HAP-1 (cell line): ENCODE measurements around the gene SH3BGRL2.

Source experiments
- DNase-seq, 2 experiments: peaks; one replicate each; pipeline ENCODE4 v3.0.0-alpha.2; 2016 to 2020; ENCODE audit warnings: low spot score in 2 of 2
- H3K27me3 ChIP-seq: fragments of 250-450 bp; sonication (Bioruptor Pico); 2 replicates; pipeline ENCODE4 v1.5.1; 2020; ENCODE audit warnings: low read depth, mild to moderate bottlenecking, moderate library complexity
- H3K36me3 ChIP-seq: fragments of 250-450 bp; sonication (Bioruptor Pico); replicated peaks from 2 replicates; pipeline ENCODE4 v1.5.1; 2020; ENCODE audit warnings: mild to moderate bottlenecking
- H3K4me1 ChIP-seq: fragments of 250-450 bp; sonication (Bioruptor Pico); 2 replicates; pipeline ENCODE4 v1.5.1; 2020; ENCODE audit warnings: mild to moderate bottlenecking
- H3K4me3 ChIP-seq: fragments of 250-450 bp; sonication (Bioruptor Pico); 2 replicates; pipeline ENCODE4 v1.5.1; 2020; ENCODE audit warnings: mild to moderate bottlenecking, moderate library complexity
- H3K9me3 ChIP-seq: fragments of 250-450 bp; sonication (Bioruptor Pico); 2 replicates; pipeline ENCODE4 v1.5.1; 2020; ENCODE audit warnings: mild to moderate bottlenecking, moderate library complexity
- in situ Hi-C: fragments of 300-500 bp; cut with MboI; formaldehyde crosslinking; loops from 3 replicates; pipeline ENCODE4 v1.14.3; 2020; ENCODE audit warnings: low sequenced_read_pairs, inconsistent platforms, mixed read lengths

The SH3BGRL2 gene

DNA sequence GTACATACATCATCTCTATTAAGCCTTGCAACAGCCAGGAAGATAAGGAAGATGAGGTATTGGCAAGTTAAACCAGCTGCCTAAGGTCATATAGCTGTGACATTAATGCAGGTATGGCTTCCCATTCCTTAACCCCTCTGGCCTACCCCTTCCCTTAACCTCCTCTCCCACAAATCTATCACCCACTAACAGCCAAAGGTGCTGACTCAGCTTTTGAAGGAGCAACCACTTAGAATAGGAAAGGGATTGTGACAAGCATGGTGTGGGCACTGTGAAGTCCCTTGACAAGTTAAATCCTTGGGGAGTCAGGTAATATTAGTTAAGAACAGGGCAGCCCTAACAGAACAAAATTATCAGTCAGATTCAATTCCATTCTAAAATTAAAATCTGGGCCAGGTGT, 5.4 kb upstream of the SH3BGRL2 start:
- H3K4me3 ChIP-seq = no peak overlapping the region
- in situ Hi-C loops = no loop called here
- H3K36me3 ChIP-seq = no peaks in the 10 kb centered on the region
- peaks cover 3% of the 10 kb centered on the region; the same call in 1 of the 2 replicates for H3K4me1 ChIP-seq
- no peaks in the 10 kb centered on the region for H3K27me3 ChIP-seq
- H3K9me3 ChIP-seq = no peaks in the 10 kb centered on the region
- DNase-seq = no peak

- Histone ChIP-seq H3K27me3 (no peaks in the 10 kb centered on the region), H3K9me3 (no peaks in the 10 kb centered on the region), H3K4me1 (peaks cover 3% of the 10 kb centered on the region; the same call in 1 of the 2 replicates), H3K4me3 (no peak overlapping the region), H3K36me3 (no peaks in the 10 kb centered on the region)
- in situ Hi-C loops = no loop called here
- no peak for DNase-seq
Measured at GRCh38 chr6:79626811-79627210, 4.3 kb upstream of the SH3BGRL2 start.

GRCh38 chr6:79627422-79627821, 3.7 kb upstream of the SH3BGRL2 start:
- peaks cover 3% of the 10 kb centered on the region; the same call in 1 of the 2 replicates for H3K4me1 ChIP-seq
- H3K4me3 ChIP-seq = no peak overlapping the region
- in situ Hi-C loops = no loop called here
- H3K27me3 ChIP-seq = no peaks in the 10 kb centered on the region
- no peaks in the 10 kb centered on the region for H3K9me3 ChIP-seq
- DNase-seq = no peak
- H3K36me3 ChIP-seq = no peaks in the 10 kb centered on the region

GRCh38 chr6:79628466-79629288, 2.5 kb upstream of the SH3BGRL2 start:
- H3K9me3 ChIP-seq = no peaks in the 10 kb centered on the region

DNA sequence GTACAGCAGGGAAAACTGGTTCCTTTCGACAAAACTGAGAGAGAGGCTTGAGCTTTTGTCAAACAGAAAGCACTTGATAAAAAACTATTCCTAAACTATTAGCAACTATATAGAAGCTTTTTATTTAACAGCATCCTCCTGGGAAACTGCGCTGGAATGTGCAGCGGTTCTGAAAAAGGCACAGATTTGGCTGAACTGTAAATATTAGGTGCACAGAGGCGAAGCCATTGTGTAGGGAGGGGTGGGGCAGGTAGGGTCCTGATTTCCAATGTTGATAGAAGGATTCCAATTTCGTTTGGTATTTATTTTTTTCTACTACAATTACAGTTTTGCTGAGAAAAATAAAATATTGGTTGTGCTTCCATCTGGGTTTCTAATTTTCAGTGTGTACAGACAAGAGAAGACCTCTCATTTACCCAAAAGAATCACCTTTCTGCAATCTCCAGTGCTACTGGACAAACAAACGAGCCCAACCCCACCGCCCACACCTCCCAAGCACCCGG, 698 bp upstream of the SH3BGRL2 start:
- no peaks in the 10 kb centered on the region for H3K9me3 ChIP-seq
- peak overlapping the region; percentile 84 for H3K4me3 ChIP-seq
- DNase-seq = no peak
- peaks cover 3% of the 10 kb centered on the region; the same call in 1 of the 2 replicates for H3K4me1 ChIP-seq
- no peaks in the 10 kb centered on the region for H3K27me3 ChIP-seq
- in situ Hi-C loops = no loop called here
- H3K36me3 ChIP-seq = no peaks in the 10 kb centered on the region

More at GRCh38 chr6:79628466-79629288, 2.5 kb upstream of the SH3BGRL2 start:
- DNase-seq = no peak
- no peaks in the 10 kb centered on the region for H3K27me3 ChIP-seq
- H3K36me3 ChIP-seq = no peaks in the 10 kb centered on the region
- peaks cover 3% of the 10 kb centered on the region; the same call in 1 of the 2 replicates for H3K4me1 ChIP-seq
- in situ Hi-C loops = no loop called here
- no peak overlapping the region for H3K4me3 ChIP-seq

DNA sequence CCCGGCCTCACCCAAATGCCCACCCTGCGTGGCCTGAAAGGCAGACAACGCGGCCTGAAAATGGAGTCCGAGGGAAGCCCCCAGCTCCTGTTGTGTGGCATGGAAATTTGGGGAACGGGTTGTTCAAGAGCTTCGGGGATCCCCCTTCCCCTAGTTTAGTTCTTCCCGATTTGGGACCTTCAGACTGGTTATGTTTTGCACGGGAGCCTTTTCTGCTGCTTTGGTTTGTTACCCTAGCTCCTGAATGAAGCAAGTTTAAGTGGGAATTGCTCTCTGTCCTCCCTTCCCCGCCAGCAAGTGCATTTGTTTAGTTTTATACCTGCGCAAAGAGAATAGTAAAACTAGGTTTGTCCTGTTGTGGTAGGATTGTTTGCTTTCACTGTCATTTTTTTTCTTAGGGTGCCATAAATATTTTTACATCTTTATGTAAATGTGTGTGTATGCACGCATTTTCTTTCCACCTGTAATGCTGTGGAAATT, 604 bp downstream of the SH3BGRL2 start:
- DNase-seq = peak in 1 of 2 experiments; percentile 21
- Histone ChIP-seq H3K27me3 (no peaks in the 10 kb centered on the region), H3K4me1 (peaks cover 3% of the 10 kb centered on the region; the same call in 1 of the 2 replicates), H3K4me3 (peak overlapping the region; percentile 84), H3K9me3 (no peaks in the 10 kb centered on the region), H3K36me3 (no peaks in the 10 kb centered on the region)
- in situ Hi-C loops = no loop called here

DNA sequence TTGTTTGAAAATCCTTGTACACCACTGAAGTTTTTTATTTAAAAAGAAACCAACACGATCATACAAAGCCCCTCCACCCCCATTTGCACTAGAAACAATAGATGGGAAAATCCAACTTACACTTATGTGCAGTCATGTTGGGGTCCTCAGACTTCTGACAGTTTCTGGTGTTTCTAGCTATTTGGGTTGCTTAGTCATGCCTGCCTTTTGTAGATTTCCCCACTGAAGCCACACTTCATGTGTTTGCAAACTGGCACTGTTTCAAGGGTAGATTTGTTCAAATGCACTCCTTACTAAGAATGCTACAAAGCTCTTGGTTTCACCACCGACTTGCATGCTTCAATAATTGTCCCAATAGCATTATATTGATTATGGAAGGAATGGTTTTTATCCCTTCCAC, 1.5 kb downstream of the SH3BGRL2 start:
- in situ Hi-C loops = no loop called here
- H3K4me3 ChIP-seq = no peak overlapping the region

GRCh38 chr6:79634491-79635231, 3.5 kb downstream of the SH3BGRL2 start:
- H3K9me3 ChIP-seq = no peaks in the 10 kb centered on the region
- in situ Hi-C loops = no loop called here
- H3K36me3 ChIP-seq = no peaks in the 10 kb centered on the region
- peaks cover 3% of the 10 kb centered on the region; the same call in 1 of the 2 replicates for H3K4me1 ChIP-seq
- H3K27me3 ChIP-seq = no peaks in the 10 kb centered on the region
- DNase-seq = no peak
- no peak overlapping the region for H3K4me3 ChIP-seq

More for the DNA sequence above, 1.5 kb downstream of the SH3BGRL2 start:
- H3K4me1 ChIP-seq = peaks cover 3% of the 10 kb centered on the region; the same call in 1 of the 2 replicates
- H3K36me3 ChIP-seq = no peaks in the 10 kb centered on the region
- H3K27me3 ChIP-seq = no peaks in the 10 kb centered on the region
- H3K9me3 ChIP-seq = no peaks in the 10 kb centered on the region
- DNase-seq = no peak

DNA sequence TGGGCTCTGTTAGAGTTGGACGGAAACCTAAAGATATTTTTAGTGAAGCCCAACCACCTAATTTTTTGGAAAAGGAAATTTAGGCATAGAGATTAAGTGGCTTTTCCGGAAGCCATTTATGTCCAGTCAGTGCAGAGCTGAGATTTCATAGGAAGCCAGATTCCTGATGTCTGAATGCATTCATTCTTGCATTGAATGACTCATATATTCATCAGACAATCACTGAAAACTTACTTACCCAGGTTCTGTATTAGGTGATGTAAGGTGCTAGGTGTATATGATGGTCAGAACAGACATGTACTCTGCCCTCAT, 4.1 kb downstream of the SH3BGRL2 start:
- Histone ChIP-seq H3K9me3 (no peaks in the 10 kb centered on the region), H3K4me1 (peaks cover 3% of the 10 kb centered on the region), H3K4me3 (no peak overlapping the region), H3K36me3 (no peaks in the 10 kb centered on the region), H3K27me3 (no peaks in the 10 kb centered on the region)
- in situ Hi-C loops = no loop called here
- DNase-seq = no peak

DNA sequence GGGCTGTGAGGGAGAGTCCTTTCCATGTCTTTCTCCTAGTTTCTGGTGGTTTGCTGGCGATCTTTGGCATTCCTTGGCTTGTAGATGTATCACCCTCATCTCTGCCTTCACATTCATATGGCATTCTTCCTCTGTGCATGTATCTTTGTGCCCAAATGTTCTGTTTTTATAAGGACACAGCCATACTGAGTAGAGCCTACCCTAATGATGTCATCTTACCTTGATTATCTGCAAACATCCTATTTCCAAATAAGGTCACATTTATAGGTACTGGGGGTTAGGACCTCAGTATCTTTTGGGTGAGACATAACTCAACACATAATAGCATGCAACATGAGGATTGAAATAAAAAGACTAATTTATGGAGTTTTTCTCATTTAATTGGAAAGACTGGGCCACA, 5.5 kb downstream of the SH3BGRL2 start:
- in situ Hi-C loops = no loop called here

DNA sequence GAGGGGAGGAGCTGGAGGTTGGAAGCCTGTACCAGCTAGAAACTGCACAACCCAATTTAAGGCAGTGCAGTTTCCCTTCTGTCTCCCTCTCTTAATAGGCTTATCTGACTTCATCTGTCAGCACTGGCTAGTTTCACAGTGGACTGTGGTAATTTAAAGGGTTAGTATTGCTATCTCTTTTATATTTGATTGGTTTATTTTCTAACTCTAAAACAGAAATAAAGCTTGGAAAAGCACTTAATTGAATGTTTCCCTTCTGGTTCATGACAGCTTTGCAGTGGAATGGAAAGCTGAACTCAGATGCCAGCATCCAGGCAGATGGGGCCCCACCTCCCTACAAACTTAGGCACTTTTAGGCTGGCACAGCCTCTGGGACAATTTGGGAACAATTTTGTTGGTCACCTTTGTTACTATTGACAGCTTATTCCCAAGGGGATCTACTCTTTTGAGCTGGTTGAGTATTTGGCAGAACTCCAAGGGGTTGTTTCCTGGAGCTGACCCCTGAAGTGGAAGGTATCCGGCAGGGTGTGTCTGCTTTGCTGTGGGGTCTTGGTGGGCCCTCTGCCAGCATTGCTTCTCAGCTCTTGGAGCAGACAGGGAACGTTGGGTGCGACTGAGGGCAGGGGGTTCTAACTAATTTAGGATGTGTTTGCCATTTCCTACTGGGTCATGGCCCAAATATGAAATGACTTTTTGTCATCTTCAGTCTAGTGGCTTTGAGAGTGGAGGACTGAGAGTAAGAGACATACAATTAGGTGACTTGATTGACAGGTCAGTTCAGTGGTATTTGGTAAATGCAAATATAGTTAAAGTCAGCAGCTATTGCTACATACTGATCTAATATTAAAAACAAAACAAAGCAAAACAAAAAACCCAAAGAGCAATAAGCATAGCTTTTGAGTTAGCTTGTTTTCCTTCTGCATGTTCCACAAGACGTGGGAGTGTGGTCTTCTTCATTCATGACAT, 9.3 kb downstream of the SH3BGRL2 start:
- in situ Hi-C loops = no loop called here
- Histone ChIP-seq H3K9me3 (no peaks in the 10 kb centered on the region), H3K4me1 (peaks cover 3% of the 10 kb centered on the region; the same call in 1 of the 2 replicates), H3K27me3 (no peaks in the 10 kb centered on the region), H3K36me3 (no peaks in the 10 kb centered on the region), H3K4me3 (no peak overlapping the region)
- DNase-seq = no peak

More for the DNA sequence above, 5.5 kb downstream of the SH3BGRL2 start:
- no peak overlapping the region for H3K4me3 ChIP-seq
- no peaks in the 10 kb centered on the region for H3K36me3 ChIP-seq
- peaks cover 3% of the 10 kb centered on the region; the same call in 1 of the 2 replicates for H3K4me1 ChIP-seq
- no peak for DNase-seq
- H3K9me3 ChIP-seq = no peaks in the 10 kb centered on the region
- no peaks in the 10 kb centered on the region for H3K27me3 ChIP-seq

- H3K4me1 ChIP-seq = peaks cover 6% of the 10 kb centered on the region
- H3K4me3 ChIP-seq = no peak overlapping the region
- in situ Hi-C loops = no loop called here
- no peaks in the 10 kb centered on the region for H3K27me3 ChIP-seq
- no peaks in the 10 kb centered on the region for H3K9me3 ChIP-seq
- H3K36me3 ChIP-seq = no peaks in the 10 kb centered on the region
- peak in 1 of 2 experiments; percentile 15 for DNase-seq
Measured at GRCh38 chr6:79646006-79646405, 14.9 kb downstream of the SH3BGRL2 start.

DNA sequence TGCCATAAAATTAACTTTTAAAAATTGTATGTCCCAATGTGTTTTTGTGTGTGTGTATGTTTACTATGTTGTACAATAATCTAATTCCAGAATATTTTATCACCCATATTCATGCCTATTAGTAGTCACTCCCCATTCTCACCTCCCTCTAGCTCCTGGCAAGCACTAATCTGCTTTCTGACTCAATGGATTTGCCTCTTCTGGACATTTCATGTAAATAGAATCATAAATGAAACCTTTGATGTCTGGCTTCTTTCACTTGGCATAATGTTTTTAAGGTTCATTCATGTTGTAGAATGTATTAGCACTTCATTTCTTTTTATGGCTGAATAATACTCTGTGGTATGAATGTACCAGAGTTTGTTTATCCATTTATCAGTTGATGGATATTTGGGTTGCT, 15.4 kb downstream of the SH3BGRL2 start:
- DNase-seq = no peak
- in situ Hi-C loops = no loop called here
- H3K4me3 ChIP-seq = no peak overlapping the region
- H3K9me3 ChIP-seq = no peaks in the 10 kb centered on the region
- H3K27me3 ChIP-seq = no peaks in the 10 kb centered on the region
- H3K4me1 ChIP-seq = peaks cover 6% of the 10 kb centered on the region
- no peaks in the 10 kb centered on the region for H3K36me3 ChIP-seq
